Measurements from ENCODE around the gene RANBP3L. TPM values are rescaled to one million over a fixed set of nuclear protein-coding genes. Genes with fewer than 3 reads are reported as not detected.

RANBP3L gene
- total RNA-seq, 2 experiments from 2014 or later, result not detected

DNA sequence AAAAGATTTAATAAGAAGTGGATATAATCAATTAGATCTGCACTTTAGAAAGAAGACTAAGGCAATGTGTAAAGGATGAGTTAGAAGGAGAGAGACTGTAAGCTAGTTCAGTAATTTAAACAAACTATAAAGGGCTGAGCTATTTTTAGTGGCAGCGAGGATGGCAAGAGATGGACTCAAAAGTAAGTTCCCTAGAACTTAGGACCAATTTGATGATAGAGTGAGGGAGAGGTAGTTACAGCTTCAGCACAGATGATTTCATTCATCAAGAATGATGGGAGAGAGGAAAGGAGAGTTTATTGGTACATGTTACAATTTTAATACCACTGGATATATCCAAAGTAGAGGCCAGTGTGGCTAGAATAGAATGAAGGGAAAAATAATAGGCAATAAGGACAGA is 79.1 kb downstream of the RANBP3L start:
- ATAC-seq (no peak), DNase-seq (no peak)
- Mint-ChIP-seq H3K9me3 (no peaks in the 10 kb centered on the region), H3K27me3 (no peaks in the 10 kb centered on the region), H3K27ac (no peak overlapping the region), H3K4me3 (no peak overlapping the region), H3K4me1 (ENCODE audit: low read depth) (no peaks in the 10 kb centered on the region), H3K36me3 (ENCODE audit: low read depth) (peaks cover 21% of the 10 kb centered on the region)
- intact Hi-C loops (cut with micrococcal nuclease), result no loop called here
- ChIA-PET POLR2A (interaction anchor here (0.6 kb wide), 1 partner anchor 16 kb away, joined by 3 read pairs; no protein-coding TSS in a partner anchor), CTCF (no interaction called here)
- TF ChIP-seq, protein P1, sequence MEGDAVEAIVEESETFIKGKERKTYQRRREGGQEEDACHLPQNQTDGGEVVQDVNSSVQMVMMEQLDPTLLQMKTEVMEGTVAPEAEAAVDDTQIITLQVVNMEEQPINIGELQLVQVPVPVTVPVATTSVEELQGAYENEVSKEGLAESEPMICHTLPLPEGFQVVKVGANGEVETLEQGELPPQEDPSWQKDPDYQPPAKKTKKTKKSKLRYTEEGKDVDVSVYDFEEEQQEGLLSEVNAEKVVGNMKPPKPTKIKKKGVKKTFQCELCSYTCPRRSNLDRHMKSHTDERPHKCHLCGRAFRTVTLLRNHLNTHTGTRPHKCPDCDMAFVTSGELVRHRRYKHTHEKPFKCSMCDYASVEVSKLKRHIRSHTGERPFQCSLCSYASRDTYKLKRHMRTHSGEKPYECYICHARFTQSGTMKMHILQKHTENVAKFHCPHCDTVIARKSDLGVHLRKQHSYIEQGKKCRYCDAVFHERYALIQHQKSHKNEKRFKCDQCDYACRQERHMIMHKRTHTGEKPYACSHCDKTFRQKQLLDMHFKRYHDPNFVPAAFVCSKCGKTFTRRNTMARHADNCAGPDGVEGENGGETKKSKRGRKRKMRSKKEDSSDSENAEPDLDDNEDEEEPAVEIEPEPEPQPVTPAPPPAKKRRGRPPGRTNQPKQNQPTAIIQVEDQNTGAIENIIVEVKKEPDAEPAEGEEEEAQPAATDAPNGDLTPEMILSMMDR (IDR thresholded peaks at IDR 0.05), result no peak

DNA sequence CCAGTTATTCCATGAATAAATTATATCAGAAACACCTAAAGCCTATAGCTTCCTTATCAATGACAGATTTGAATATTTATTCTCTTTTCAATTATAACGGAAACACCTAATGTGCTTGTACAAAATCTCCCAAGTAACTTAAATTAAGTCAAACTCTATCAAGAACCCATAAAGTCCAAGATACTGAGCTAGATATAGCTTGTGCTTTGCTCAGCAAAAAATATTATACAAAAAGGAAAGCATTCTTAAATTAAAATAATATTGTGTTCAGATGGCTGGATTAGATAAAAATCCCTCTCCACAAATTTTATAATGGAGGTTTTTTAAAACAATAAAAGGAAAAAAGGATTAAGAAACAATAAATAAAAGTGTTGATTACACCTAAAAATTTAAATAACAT is 83.7 kb downstream of the RANBP3L start:
- CTCF ChIA-PET, result interaction anchor here (1.3 to 2.2 kb wide), 7 partner anchors 10 to 88 kb away, joined by 3 to 6 read pairs (median 5); partner anchors contain the start of gene NADK2
- H3K4me3 Mint-ChIP-seq, result no peak overlapping the region
- no peak for ATAC-seq
- POLR2A ChIA-PET, result interaction anchor here (0.7 kb wide), 1 partner anchor 65 kb away, joined by 3 read pairs; no protein-coding TSS in a partner anchor
- H3K27ac Mint-ChIP-seq, result no peak overlapping the region
- no peaks in the 10 kb centered on the region for H3K4me1 Mint-ChIP-seq (ENCODE audit: low read depth)
- no peaks in the 10 kb centered on the region for H3K27me3 Mint-ChIP-seq
- no peaks in the 10 kb centered on the region for H3K9me3 Mint-ChIP-seq
- DNase-seq, result no peak
- TF ChIP-seq, protein P1 (IDR thresholded peaks at IDR 0.05), result no peak
- H3K36me3 Mint-ChIP-seq (ENCODE audit: low read depth), result peaks cover 26% of the 10 kb centered on the region
- intact Hi-C loops (cut with micrococcal nuclease), result no loop called here

DNA sequence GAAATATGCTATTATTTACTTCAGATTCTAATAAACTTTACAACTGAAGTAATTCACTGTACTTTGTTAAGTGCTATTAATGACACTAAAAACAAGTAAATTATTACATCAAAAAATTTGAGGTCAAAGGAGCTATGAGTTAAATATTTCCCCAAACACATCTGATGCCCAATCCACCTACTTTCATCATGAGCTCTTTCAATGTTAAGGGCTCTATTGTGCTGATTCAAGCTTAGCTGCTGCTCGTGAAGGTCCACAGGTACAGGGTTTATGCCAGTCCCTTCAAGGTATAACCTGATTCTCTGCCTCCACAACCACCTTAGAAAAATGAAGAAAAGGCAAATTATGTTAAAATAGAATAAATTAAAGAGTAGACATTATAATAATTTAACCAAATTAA is 84.1 kb downstream of the RANBP3L start:
- ATAC-seq, result no peak
- Mint-ChIP-seq H3K36me3 (ENCODE audit: low read depth) (peaks cover 28% of the 10 kb centered on the region), H3K4me3 (no peak overlapping the region), H3K27me3 (no peaks in the 10 kb centered on the region), H3K27ac (no peak overlapping the region), H3K4me1 (ENCODE audit: low read depth) (no peaks in the 10 kb centered on the region), H3K9me3 (no peaks in the 10 kb centered on the region)
- DNase-seq, result no peak
- TF ChIP-seq, protein P1 (IDR thresholded peaks at IDR 0.05), result no peak
- POLR2A ChIA-PET, result interaction anchor here (0.7 kb wide), 1 partner anchor 65 kb away, joined by 3 read pairs; no protein-coding TSS in a partner anchor
- CTCF ChIA-PET, result interaction anchor here (1.4 to 2.2 kb wide), 6 partner anchors 10 to 88 kb away, joined by 3 to 6 read pairs (median 5); partner anchors contain the start of gene NADK2
- intact Hi-C loops (cut with micrococcal nuclease), result no loop called here

DNA sequence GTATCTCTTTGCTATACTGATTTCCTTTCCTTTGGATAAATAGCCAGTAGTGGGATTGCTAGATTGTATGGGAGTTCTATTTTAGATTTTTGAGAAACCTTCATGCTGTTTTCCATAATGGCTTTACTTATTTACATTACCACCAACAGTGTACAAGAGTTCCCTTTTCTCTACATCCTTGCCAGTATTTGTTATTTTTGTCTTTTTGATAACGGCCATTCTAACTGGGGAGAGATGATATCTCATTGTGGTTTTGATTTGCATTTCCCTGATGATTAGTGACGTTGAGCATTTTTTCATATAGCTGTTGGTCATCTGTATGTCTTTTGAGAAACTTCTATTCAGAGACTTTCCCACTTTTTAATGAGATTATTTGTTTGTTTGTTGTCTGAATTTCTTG is 85.8 kb downstream of the RANBP3L start:
- Mint-ChIP-seq H3K36me3 (ENCODE audit: low read depth) (peaks cover 26% of the 10 kb centered on the region), H3K4me3 (no peak overlapping the region), H3K9me3 (no peaks in the 10 kb centered on the region), H3K27me3 (no peaks in the 10 kb centered on the region), H3K4me1 (ENCODE audit: low read depth) (no peaks in the 10 kb centered on the region), H3K27ac (no peak overlapping the region)
- TF ChIP-seq, protein P1 (IDR thresholded peaks at IDR 0.05), result no peak
- ATAC-seq, result no peak
- POLR2A ChIA-PET, result no interaction called here
- intact Hi-C loops (cut with micrococcal nuclease), result no loop called here
- CTCF ChIA-PET, result interaction anchor here (1.5 kb wide), 1 partner anchor 26 kb away, joined by 6 read pairs; the partner anchor contains the start of gene NADK2
- DNase-seq, result no peak

DNA sequence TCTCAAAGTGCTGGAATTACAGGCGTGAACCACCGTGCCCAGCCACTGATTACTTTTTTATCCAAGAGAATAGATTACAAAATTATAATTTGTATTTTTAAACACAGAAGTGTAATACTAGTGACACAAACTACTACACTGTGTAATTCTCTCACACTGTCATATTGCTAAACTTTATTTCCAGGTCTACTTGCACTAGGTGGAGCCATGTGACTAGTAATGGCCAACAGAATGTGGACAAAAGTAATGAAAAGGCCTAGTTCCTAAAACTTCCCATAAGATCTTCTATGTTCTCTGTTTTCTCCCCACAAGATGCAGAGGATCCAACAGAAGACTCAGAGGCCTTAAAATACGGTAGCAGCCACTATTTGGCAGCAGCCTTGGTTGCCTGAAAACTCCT is 87.3 kb downstream of the RANBP3L start:
- Mint-ChIP-seq H3K9me3 (no peaks in the 10 kb centered on the region), H3K27ac (no peak overlapping the region), H3K4me3 (no peak overlapping the region), H3K27me3 (no peaks in the 10 kb centered on the region), H3K36me3 (ENCODE audit: low read depth) (peaks cover 23% of the 10 kb centered on the region), H3K4me1 (ENCODE audit: low read depth) (no peaks in the 10 kb centered on the region)
- ChIA-PET CTCF (no interaction called here), POLR2A (no interaction called here)
- intact Hi-C loops (cut with micrococcal nuclease), result no loop called here
- ATAC-seq (no peak), DNase-seq (no peak)
- TF ChIP-seq, protein P1 (IDR thresholded peaks at IDR 0.05), result no peak

Measured in activated CD8-positive, alpha-beta T cell treated with anti-CD3 and anti-CD28 coated beads for 36 hours (primary cell).